Thoracic aorta (tissue), 2 donors: Measurements from ENCODE around the gene SLC12A2. TPM values are rescaled to one million over a fixed set of nuclear protein-coding genes. Genes with fewer than 3 reads are reported as not detected.

Experiments
- ATAC-seq: fragments of 150-250 bp; one replicate; pipeline ENCODE4 v1.8.0; 2017; ENCODE audit warnings: low read depth; ENCODE audit not compliant: insufficient number of reproducible peaks, low FRiP score
- DNase-seq: peaks from one replicate; pipeline ENCODE4 v3.0.0-alpha.2; 2020; ENCODE audit warnings: low spot score
- H3K27ac ChIP-seq, 2 donors: fragments of 200-600 bp; sonication (generic); 1 replicate in 1 of 2; 2 replicates in 1 of 2; pipeline ENCODE4 v1.5.1; 2016; ENCODE audit warnings: mild to moderate bottlenecking in 2 of 2, moderate library complexity in 2 of 2
- H3K27me3 ChIP-seq: fragments of 200-600 bp; sonication (generic); replicated peaks from 2 replicates; pipeline ENCODE4 v1.6.0; 2016; ENCODE audit warnings: mild to moderate bottlenecking; ENCODE audit not compliant: insufficient read depth
- H3K36me3 ChIP-seq: fragments of 200-600 bp; sonication (generic); one replicate; pipeline ENCODE4 v1.5.1; 2016
- H3K4me1 ChIP-seq, 2 donors: fragments of 200-600 bp; sonication (generic); 1 replicate in 1 of 2; 2 replicates in 1 of 2; pipeline versions ENCODE4 v1.5.1 to v1.6.0; 2016; ENCODE audit warnings: low read depth in 2 of 2, mild to moderate bottlenecking in 1 of 2; ENCODE audit not compliant: control insufficient read depth in 1 of 2
- H3K4me3 ChIP-seq: fragments of 200-600 bp; sonication (generic); 2 replicates; pipeline ENCODE4 v1.5.1; 2016; ENCODE audit warnings: mild to moderate bottlenecking
- H3K9me3 ChIP-seq: fragments of 200-600 bp; sonication (generic); 2 replicates; pipeline ENCODE4 v1.5.1; 2016
- total RNA-seq, 2 donors: library from RNA; depleted of rRNA; stranded (reverse); fragments of >200 nt; gene quantifications; one replicate each; pipeline versions ENCODE4 v1.1.0 to v1.2.3, GENCODE V29; 2016
- TF ChIP-seq, protein P1 (sequence below): fragments of 200-600 bp; sonication (generic); IDR thresholded peaks from one replicate; pipeline ENCODE4 v1.5.1; 2019; ENCODE audit warnings: antibody characterized with exemption

SLC12A2 gene
- total RNA-seq, 2 donors from 2014 or later: 12.2 to 25.8 TPM

GRCh38 chr5:128213833-128214232 lies 130.3 kb downstream of the SLC12A2 start:
- Histone ChIP-seq H3K27ac (no peak overlapping the region), H3K4me1 (peaks cover 0 to 15% of the 10 kb centered on the region in 2 donors), H3K36me3 (no peaks in the 10 kb centered on the region), H3K9me3 (no peaks in the 10 kb centered on the region), H3K4me3 (no peak overlapping the region), H3K27me3 (no peaks in the 10 kb centered on the region)
- TF ChIP-seq, protein P1, sequence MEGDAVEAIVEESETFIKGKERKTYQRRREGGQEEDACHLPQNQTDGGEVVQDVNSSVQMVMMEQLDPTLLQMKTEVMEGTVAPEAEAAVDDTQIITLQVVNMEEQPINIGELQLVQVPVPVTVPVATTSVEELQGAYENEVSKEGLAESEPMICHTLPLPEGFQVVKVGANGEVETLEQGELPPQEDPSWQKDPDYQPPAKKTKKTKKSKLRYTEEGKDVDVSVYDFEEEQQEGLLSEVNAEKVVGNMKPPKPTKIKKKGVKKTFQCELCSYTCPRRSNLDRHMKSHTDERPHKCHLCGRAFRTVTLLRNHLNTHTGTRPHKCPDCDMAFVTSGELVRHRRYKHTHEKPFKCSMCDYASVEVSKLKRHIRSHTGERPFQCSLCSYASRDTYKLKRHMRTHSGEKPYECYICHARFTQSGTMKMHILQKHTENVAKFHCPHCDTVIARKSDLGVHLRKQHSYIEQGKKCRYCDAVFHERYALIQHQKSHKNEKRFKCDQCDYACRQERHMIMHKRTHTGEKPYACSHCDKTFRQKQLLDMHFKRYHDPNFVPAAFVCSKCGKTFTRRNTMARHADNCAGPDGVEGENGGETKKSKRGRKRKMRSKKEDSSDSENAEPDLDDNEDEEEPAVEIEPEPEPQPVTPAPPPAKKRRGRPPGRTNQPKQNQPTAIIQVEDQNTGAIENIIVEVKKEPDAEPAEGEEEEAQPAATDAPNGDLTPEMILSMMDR: no peak
- ATAC-seq (no peak), DNase-seq (no peak)

DNA sequence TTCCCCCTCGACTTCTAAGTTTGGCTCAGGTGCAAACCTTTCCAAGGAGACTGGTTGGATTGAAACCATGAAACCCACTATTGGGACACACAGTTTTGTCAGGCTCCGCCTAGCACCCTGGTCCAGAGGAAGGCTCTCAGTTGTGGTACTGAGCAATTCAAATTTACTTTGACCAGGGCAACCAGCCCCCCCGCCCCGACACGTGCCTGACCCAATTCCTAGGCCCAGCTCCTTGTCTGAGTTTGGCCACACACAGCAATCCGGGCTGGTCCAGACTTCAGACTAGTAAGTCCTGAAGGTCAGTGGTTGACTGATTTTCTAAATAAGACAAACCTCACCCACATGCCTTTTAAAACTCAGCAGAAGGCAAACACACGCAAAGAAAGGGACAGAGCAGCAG lies 132.7 kb downstream of the SLC12A2 start:
- no peak for ATAC-seq
- H3K36me3 ChIP-seq: no peaks in the 10 kb centered on the region
- H3K4me3 ChIP-seq: no peak overlapping the region
- DNase-seq: no peak
- H3K4me1 ChIP-seq: peaks cover 0 to 15% of the 10 kb centered on the region in 2 donors
- no peak overlapping the region for H3K27ac ChIP-seq
- H3K9me3 ChIP-seq: no peaks in the 10 kb centered on the region
- no peaks in the 10 kb centered on the region for H3K27me3 ChIP-seq
- TF ChIP-seq, protein P1: no peak

GRCh38 chr5:128216860-128217531 lies 133.4 kb downstream of the SLC12A2 start:
- Histone ChIP-seq H3K9me3 (no peaks in the 10 kb centered on the region), H3K4me1 (peaks cover 0 to 15% of the 10 kb centered on the region in 2 donors), H3K4me3 (no peak overlapping the region), H3K27me3 (no peaks in the 10 kb centered on the region), H3K36me3 (no peaks in the 10 kb centered on the region), H3K27ac (peak overlapping the region in 1 of 2 donors; percentile 5)
- TF ChIP-seq, protein P1: no peak
- DNase-seq (no peak), ATAC-seq (peak; percentile 33)

DNA sequence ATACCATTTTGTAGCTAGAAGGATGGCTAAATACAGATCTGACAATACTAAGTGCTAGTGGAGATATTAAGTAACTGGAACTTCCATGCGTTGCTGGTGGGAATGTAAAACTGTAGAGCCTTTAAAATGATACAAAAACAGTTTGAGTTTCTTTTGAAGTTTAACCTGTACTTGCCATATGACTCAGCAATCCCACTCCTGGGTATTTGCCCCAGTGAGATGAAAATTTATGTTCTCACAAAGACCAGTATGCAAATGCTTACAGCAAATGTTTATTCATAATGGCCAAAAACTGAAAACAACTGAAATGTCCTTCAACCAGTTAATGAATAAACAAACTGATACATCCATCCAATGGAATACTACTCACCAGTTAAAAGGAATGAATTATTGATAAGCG lies 137.3 kb downstream of the SLC12A2 start:
- ATAC-seq (no peak), DNase-seq (no peak)
- no peaks in the 10 kb centered on the region for H3K9me3 ChIP-seq
- H3K27ac ChIP-seq: no peak overlapping the region
- H3K4me3 ChIP-seq: no peak overlapping the region
- peaks cover 0 to 15% of the 10 kb centered on the region in 2 donors for H3K4me1 ChIP-seq
- TF ChIP-seq, protein P1: no peak
- H3K27me3 ChIP-seq: no peaks in the 10 kb centered on the region
- no peaks in the 10 kb centered on the region for H3K36me3 ChIP-seq

GRCh38 chr5:128224336-128224735 lies 140.8 kb downstream of the SLC12A2 start:
- no peak overlapping the region for H3K27ac ChIP-seq
- H3K27me3 ChIP-seq: no peaks in the 10 kb centered on the region
- no peak overlapping the region for H3K4me3 ChIP-seq
- H3K9me3 ChIP-seq: no peaks in the 10 kb centered on the region
- TF ChIP-seq, protein P1: no peak
- H3K4me1 ChIP-seq: no peaks in the 10 kb centered on the region
- no peak for DNase-seq
- no peaks in the 10 kb centered on the region for H3K36me3 ChIP-seq
- ATAC-seq: no peak
